Muscle of leg (tissue), 16 donors: ENCODE results near the gene MYLK4. TPM values are rescaled to one million over a fixed set of nuclear protein-coding genes. Genes with fewer than 3 reads are reported as not detected.

ENCODE experiments used
- DNase-seq: peaks from one replicate; pipeline ENCODE4 v3.0.0; 2013
- H3K27ac ChIP-seq: one replicate; pipeline ENCODE4 v1.5.1; 2013; ENCODE audit warnings: mild to moderate bottlenecking, low read length, control low read depth
- H3K27me3 ChIP-seq: one replicate; pipeline ENCODE4 v1.6.1; 2013; ENCODE audit warnings: low read length; ENCODE audit not compliant: control insufficient read depth, insufficient read depth
- H3K36me3 ChIP-seq: one replicate; pipeline ENCODE4 v1.6.1; 2013; ENCODE audit warnings: low read length; ENCODE audit not compliant: control insufficient read depth, insufficient read depth
- H3K4me1 ChIP-seq: one replicate; pipeline ENCODE4 v1.6.1; 2013; ENCODE audit warnings: low read length; ENCODE audit not compliant: control insufficient read depth, insufficient read depth
- H3K4me3 ChIP-seq: one replicate; pipeline ENCODE4 v1.5.1; 2013; ENCODE audit warnings: low read length, control low read depth
- H3K9me3 ChIP-seq: replicated peaks from 2 replicates; pipeline ENCODE4 v1.6.1; 2013; ENCODE audit warnings: low read depth, low read length; ENCODE audit not compliant: control insufficient read depth
- WGBS: methylation state at CpG from one replicate; pipeline ENCODE4 v1.1.5; 2013; ENCODE audit warnings: missing lambda C conversion rate; ENCODE audit not compliant: insufficient coverage; 5-methylcytosine and 5-hydroxymethylcytosine counted together
- long read RNA-seq, 11 donors: transcript quantifications; one replicate each; lab custom pipeline, GENCODE V29; 2026
- polyA plus RNA-seq, 8 donors: library from polyadenylated mRNA; unstranded; fragments of 120-200 nt; gene quantifications; one replicate each; pipeline versions ENCODE4 v1.2.1 to v1.2.3, GENCODE V29; 2013; ENCODE audit warnings: inconsistent platforms in 1 of 8, low replicate concordance in 1 of 8; ENCODE audit not compliant: insufficient read length in 8 of 8, insufficient read depth in 1 of 8
- total RNA-seq: library from RNA; stranded (reverse); fragments of 120-200 nt; gene quantifications from one replicate; pipeline ENCODE4 v1.2.4, GENCODE V29; 2013

Gene MYLK4
- 7.6 TPM for total RNA-seq
- 10 to 100 TPM in 5 of 8 donors, 1 to 10 TPM in 3; 6.1 to 12.1 (median 10.7) TPM for polyA plus RNA-seq
- long read RNA-seq, donor 1, result 0 reads
- long read RNA-seq, donor 2, result 0 reads
- long read RNA-seq, donor 3, full-length matches to known transcripts, result 1 of 1 reads
- long read RNA-seq, donor 3, partial matches to known transcripts, result 0 of 1 reads
- long read RNA-seq, donor 3, other reads (novel, unspliced or antisense), result 0 of 1 reads
- long read RNA-seq, donor 4, partial matches to known transcripts, result 5 of 10 reads
- long read RNA-seq, donor 4, other reads (novel, unspliced or antisense), result 5 of 10 reads
- long read RNA-seq, donor 5, partial matches to known transcripts, result 45 of 73 reads
- long read RNA-seq, donor 5, other reads (novel, unspliced or antisense), result 28 of 73 reads
- long read RNA-seq, donor 6, partial matches to known transcripts, result 49 of 49 reads
- long read RNA-seq, donor 6, other reads (novel, unspliced or antisense), result 0 of 49 reads
- long read RNA-seq, donor 7, partial matches to known transcripts, result 94 of 101 reads
- long read RNA-seq, donor 7, other reads (novel, unspliced or antisense), result 7 of 101 reads
- long read RNA-seq, donor 8, result 0 reads
- long read RNA-seq, donor 9, result 0 reads
- long read RNA-seq, donor 10, result 0 reads
- long read RNA-seq, donor 11, partial matches to known transcripts, result 72 of 84 reads
- long read RNA-seq, donor 11, other reads (novel, unspliced or antisense), result 12 of 84 reads

GRCh38 chr6:2750832-2751231 lies at the start of gene MYLK4:
Gene MYLK4 (minus strand): TSS chr6:2750922. CDS start chr6:2749294, 1,628 bp downstream.
- no peaks in the 10 kb centered on the region for H3K9me3 ChIP-seq
- WGBS, result 92% methylated on average over 2 of the region's 7 CpGs
- no peak within 1 kb of the TSS for H3K27ac ChIP-seq
- no peaks in the 10 kb centered on the region for H3K27me3 ChIP-seq
- no peak within 1 kb of the TSS for H3K4me3 ChIP-seq
- peaks cover 5% of the 10 kb centered on the region for H3K4me1 ChIP-seq
- no peak for DNase-seq
- no peaks in the 10 kb centered on the region for H3K36me3 ChIP-seq

GRCh38 chr6:2799936-2800527 lies 49.3 kb upstream of the MYLK4 start:
- H3K4me3 ChIP-seq, result no peak overlapping the region
- DNase-seq, result no peak
- H3K9me3 ChIP-seq, result no peaks in the 10 kb centered on the region
- 90% methylated on average over 3 of the region's 11 CpGs for WGBS
- H3K4me1 ChIP-seq, result peaks cover 27% of the 10 kb centered on the region
- H3K36me3 ChIP-seq, result peaks cover 3% of the 10 kb centered on the region
- H3K27me3 ChIP-seq, result no peaks in the 10 kb centered on the region
- H3K27ac ChIP-seq, result no peak overlapping the region

GRCh38 chr6:2798586-2799134 lies 47.9 kb upstream of the MYLK4 start:
- no peak for DNase-seq
- peaks cover 33% of the 10 kb centered on the region for H3K4me1 ChIP-seq

GRCh38 chr6:2797564-2798031 lies 46.9 kb upstream of the MYLK4 start:
- no peak overlapping the region for H3K4me3 ChIP-seq
- no peaks in the 10 kb centered on the region for H3K27me3 ChIP-seq
- no peaks in the 10 kb centered on the region for H3K9me3 ChIP-seq
- no CpG with 5 or more reads among the region's 3 CpGs for WGBS
- peaks cover 3% of the 10 kb centered on the region for H3K36me3 ChIP-seq
- H3K4me1 ChIP-seq, result peaks cover 43% of the 10 kb centered on the region
- DNase-seq, result no peak
- no peak overlapping the region for H3K27ac ChIP-seq

More at GRCh38 chr6:2798586-2799134, 47.9 kb upstream of the MYLK4 start:
- H3K9me3 ChIP-seq, result no peaks in the 10 kb centered on the region
- peak overlapping the region; percentile 35 for H3K27ac ChIP-seq
- no peak overlapping the region for H3K4me3 ChIP-seq
- H3K27me3 ChIP-seq, result no peaks in the 10 kb centered on the region
- 66% methylated on average over 7 of the region's 11 CpGs for WGBS
- peaks cover 3% of the 10 kb centered on the region for H3K36me3 ChIP-seq

GRCh38 chr6:2796861-2797260 lies 46.1 kb upstream of the MYLK4 start:
- DNase-seq, result no peak
- Histone ChIP-seq H3K4me1 (peaks cover 47% of the 10 kb centered on the region), H3K4me3 (no peak overlapping the region), H3K27me3 (no peaks in the 10 kb centered on the region), H3K36me3 (peaks cover 3% of the 10 kb centered on the region), H3K9me3 (no peaks in the 10 kb centered on the region), H3K27ac (no peak overlapping the region)
- 70% methylated on average over 4 of the region's 6 CpGs for WGBS

GRCh38 chr6:2795956-2796355 lies 45.2 kb upstream of the MYLK4 start:
- DNase-seq, result no peak
- Histone ChIP-seq H3K4me3 (no peak overlapping the region), H3K27me3 (no peaks in the 10 kb centered on the region), H3K4me1 (peaks cover 50% of the 10 kb centered on the region), H3K9me3 (no peaks in the 10 kb centered on the region), H3K36me3 (peaks cover 3% of the 10 kb centered on the region), H3K27ac (no peak overlapping the region)
- WGBS, result 83% methylated on average over 16 of the region's 16 CpGs

GRCh38 chr6:2795162-2795561 lies 44.4 kb upstream of the MYLK4 start:
- H3K27me3 ChIP-seq, result no peaks in the 10 kb centered on the region
- peaks cover 3% of the 10 kb centered on the region for H3K36me3 ChIP-seq
- H3K4me1 ChIP-seq, result peaks cover 56% of the 10 kb centered on the region
- H3K9me3 ChIP-seq, result no peaks in the 10 kb centered on the region
- H3K27ac ChIP-seq, result no peak overlapping the region
- H3K4me3 ChIP-seq, result no peak overlapping the region
- no peak for DNase-seq
- WGBS, result no CpG with 5 or more reads among the region's 2 CpGs

GRCh38 chr6:2794171-2794730 lies 43.5 kb upstream of the MYLK4 start:
- Histone ChIP-seq H3K9me3 (no peaks in the 10 kb centered on the region), H3K4me1 (peaks cover 54% of the 10 kb centered on the region), H3K36me3 (peaks cover 3% of the 10 kb centered on the region), H3K27me3 (no peaks in the 10 kb centered on the region), H3K27ac (no peak overlapping the region), H3K4me3 (no peak overlapping the region)
- DNase-seq, result no peak
- 80% methylated on average over 2 of the region's 5 CpGs for WGBS

GRCh38 chr6:2793534-2794151 lies 42.9 kb upstream of the MYLK4 start:
- Histone ChIP-seq H3K4me1 (peaks cover 52% of the 10 kb centered on the region), H3K27me3 (no peaks in the 10 kb centered on the region), H3K9me3 (no peaks in the 10 kb centered on the region), H3K4me3 (no peak overlapping the region), H3K27ac (peak overlapping the region; percentile 1), H3K36me3 (peaks cover 3% of the 10 kb centered on the region)
- WGBS, result 19% methylated on average over 3 of the region's 9 CpGs
- no peak for DNase-seq
